Suppressor macrophage treated with lipopolysaccharide for 4 hours (primary cell): ENCODE results near the gene RASSF5.

Source experiments
- DNase-seq: peaks from one replicate; pipeline ENCODE4 v3.0.0-alpha.2; 2020

Gene RASSF5

DNA sequence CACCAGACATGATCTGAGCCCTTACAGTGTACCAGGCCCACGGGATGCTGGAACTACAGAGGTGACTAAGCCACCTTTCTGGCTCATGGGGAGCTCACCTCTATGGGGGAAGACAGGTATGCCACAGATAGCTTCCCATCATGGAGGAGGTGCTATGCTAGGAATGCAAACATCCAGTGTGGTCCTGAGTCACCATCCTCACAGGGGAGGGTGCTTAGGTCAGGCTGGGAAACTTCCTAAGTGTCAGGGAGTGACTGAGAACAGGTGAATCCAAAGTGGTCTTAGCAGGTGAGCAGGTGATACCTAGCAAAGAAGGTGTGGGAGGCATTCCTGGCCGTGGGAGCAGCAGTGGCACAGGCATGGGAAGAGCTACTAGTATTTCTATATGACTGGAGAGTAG, 8.6 kb upstream of the RASSF5 start:
- DNase-seq: no peak

- DNase-seq: no peak
Measured at GRCh38 chr1:206500046-206500445, 7.3 kb upstream of the RASSF5 start.

GRCh38 chr1:206501881-206502280, 5.5 kb upstream of the RASSF5 start:
- DNase-seq: no peak

DNA sequence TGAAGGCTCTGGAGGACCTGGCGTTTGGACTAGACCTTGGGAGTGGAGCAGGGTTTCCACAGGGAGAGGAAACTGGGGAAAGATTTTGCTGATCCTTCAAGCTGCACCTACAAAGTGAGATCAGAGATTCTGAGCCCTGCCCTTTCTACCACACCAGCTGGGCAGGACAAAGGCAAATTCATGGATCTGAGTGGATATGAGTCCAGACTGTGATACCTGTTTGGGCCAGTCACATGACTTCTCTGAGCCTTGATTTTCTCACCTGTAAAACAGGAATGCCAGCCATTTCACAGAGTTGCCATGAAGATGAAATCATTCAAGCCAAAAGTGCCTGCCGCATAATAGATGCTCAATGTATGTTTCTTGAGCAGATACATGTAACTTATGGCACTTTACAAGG, 4.9 kb upstream of the RASSF5 start:
- DNase-seq: no peak

GRCh38 chr1:206502812-206503211, 4.5 kb upstream of the RASSF5 start:
- no peak for DNase-seq

DNA sequence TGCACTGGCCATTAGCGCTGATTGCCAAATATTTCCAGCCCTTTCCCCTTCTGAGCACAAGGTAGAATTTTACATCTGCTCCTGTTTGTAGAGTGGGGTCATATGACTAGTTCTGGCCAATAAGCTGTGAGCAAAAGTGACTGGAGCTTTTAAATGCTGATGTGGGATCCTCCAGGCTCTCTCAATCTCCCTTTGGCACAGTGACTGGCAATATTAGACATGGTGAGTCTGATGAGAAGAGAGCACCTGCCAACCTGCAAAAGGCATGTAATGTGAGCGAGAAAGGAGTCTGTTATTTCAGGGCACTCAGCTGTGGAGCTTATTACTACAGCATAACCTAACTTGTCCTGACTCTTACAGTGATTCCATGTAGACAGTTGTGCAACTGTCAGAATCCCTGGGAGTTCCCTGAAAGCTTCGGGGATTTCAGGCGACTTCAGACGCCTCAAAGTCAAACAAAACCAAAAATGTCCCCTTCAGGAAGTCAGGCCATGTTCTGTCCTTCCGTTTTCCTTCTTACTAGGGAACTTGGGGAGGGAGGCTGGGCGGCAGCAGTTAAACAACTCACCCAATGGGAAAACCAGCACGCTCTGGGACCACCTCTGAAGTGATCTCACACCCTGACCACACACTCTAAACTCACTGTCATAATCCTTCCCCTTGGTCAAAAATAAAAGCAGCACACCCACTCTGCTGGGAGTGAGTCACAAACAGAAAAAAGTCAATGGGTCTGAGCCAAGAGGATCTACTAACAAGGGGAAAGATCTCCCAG, 3.6 kb upstream of the RASSF5 start:
- peak; percentile 99 for DNase-seq

GRCh38 chr1:206504363-206504713, 3.0 kb upstream of the RASSF5 start:
- no peak for DNase-seq

GRCh38 chr1:206505702-206506355, 1.5 kb upstream of the RASSF5 start:
- peak; percentile 57 for DNase-seq

- peak; percentile 85 for DNase-seq
Measured at GRCh38 chr1:206506405-206507283, 687 bp upstream of the RASSF5 start.

DNA sequence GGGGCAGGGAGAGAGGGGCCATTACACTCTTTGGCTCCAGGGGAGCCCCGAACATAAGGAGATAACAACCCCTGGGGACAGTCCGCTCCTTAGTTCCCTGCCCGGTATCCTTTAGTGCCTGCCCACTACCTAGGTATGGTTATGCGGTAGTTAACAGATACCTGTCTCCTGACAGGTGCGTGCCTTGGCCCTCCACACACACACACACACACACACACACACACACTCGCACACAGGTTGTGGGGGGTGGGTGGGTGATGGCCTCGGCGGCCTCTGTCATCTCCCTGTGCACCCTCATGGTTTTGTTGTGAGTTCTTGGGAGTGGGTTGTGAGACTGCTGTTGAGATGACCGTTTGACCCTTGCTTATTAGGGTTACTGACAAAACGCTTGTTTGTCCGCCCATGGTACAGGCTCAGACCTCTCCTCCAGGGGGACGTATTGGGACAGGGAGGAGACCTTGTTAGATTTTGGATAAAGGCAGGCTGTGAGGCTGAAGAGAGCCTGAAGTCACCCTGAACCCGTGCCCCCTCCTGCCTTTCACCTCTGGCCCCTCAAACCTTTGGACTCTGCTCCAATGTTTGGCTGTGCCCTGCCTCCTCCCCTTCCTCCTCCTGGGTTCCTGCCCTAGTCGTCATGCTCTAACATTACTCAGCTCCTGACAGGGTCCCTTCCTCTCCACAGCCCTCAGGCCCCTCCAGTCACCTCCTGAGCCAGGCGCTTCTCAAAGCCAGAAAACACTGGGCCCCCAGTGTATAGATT, 979 bp downstream of the RASSF5 start:
- peak; percentile 46 for DNase-seq

- no peak for DNase-seq
Measured at GRCh38 chr1:206508956-206509355, 1.6 kb downstream of the RASSF5 start.

GRCh38 chr1:206509612-206510257, 2.4 kb downstream of the RASSF5 start:
- no peak for DNase-seq

DNA sequence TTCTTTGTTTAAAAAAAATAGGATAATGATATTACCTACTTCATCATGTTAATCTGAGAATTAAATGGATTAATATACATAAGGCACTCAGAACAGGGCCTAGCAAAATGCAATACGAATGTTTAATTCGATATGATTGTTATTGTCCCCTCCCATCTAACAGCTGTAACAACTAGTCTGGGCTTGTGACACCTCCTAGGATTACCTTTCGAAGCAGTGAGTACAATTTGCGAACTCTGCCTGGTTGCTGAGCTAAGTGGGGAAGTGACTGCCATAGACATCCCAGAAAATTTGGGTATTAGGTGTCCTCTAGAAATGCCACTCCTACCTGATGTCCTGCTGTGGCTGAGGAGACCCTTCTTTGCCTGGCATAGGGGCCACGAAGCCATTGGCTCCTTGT, 3.0 kb downstream of the RASSF5 start:
- DNase-seq: no peak

DNA sequence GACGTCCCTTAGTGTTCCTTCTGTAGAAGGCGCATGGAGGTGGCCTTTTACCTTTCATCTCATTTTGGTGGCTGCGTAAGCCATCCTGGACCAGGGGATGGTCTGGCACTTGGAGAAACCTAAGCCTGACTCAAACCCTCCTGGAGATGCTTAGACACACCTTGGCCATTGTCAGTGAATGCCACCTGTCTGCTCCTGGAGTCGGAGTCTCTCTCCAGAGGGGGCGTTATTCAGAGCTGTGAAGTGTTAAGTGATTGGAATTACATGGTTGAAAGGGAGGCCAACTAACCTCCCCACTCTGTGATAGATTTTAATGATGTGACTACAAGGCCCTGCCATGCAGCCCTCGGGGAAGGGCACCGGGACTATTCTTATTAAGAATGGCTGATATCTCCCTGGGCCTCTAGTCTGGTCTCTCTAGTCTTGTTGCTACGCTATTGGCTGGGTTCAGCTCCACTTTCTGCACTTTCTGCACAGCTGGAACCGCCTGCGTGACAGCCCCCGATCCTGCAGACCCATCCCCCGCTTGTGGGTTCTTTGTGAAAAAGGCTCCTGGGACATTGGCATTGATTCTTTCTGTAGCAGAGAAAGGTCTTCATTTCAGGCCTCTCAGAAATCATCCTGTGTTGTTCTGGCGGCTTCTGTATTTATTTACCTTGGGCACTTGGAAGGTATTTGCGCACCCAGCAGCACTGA, 4.2 kb downstream of the RASSF5 start:
- DNase-seq: no peak

DNA sequence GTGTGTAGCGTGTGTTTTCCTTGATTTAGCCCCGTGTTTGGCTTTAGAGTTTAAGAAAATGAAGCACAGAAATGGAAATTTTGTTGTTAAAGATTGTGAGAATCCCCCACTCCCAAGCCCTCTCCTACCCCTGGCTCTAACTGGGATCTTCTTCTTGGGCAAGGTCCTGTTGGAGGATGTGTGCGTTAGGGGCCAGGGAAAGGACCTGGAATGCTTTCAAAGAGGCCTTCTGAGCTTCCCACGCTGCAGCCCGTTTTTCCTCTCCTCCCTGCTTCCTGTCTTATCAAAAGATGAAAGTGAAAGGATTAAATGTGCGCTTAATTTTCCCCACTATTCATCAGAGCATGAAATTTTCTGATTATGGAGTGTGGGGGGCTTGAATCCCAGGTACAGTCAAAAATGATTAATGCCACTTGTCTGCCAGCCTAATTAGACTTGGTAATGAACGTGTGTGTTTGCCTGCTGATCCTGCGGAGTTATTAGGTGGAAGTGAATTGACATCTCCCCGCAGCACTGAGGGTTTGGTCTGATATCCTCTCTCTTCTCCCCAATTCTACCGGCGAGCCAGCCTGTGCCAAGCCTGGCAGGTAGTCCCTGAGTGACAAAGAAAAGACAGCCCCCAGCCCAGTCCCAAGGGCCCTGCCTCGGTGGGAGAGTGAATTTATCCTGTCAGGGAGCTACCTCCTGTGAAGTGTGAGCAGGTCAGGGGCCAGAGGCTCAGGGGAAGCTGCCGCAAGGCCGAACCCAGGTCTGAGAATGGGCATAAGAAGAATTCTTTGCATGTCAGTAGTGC, 4.9 kb downstream of the RASSF5 start:
- DNase-seq: no peak

DNA sequence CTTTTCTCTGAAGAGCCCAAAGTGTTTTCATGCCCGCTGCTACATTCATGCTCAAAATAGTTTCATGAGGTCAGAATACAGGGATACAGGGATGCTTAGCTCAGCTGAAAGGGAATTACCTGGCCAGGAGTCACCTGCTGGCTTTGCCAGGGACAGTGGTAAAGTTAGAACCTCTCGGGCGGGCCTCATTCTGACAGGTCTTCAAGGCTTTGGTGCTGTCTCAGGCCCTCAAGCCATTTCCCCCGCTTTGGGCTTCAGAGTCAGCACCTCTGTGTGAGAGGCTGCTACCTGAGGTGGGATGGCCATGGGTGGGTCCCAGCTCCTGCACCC, 5.5 kb downstream of the RASSF5 start:
- DNase-seq: no peak

- DNase-seq: no peak
Measured at GRCh38 chr1:206513312-206514111, 6.2 kb downstream of the RASSF5 start.

GRCh38 chr1:206514813-206515387, 7.6 kb downstream of the RASSF5 start:
- DNase-seq: peak; percentile 72

GRCh38 chr1:206516728-206516990, 9.3 kb downstream of the RASSF5 start:
- DNase-seq: peak; percentile 65

DNA sequence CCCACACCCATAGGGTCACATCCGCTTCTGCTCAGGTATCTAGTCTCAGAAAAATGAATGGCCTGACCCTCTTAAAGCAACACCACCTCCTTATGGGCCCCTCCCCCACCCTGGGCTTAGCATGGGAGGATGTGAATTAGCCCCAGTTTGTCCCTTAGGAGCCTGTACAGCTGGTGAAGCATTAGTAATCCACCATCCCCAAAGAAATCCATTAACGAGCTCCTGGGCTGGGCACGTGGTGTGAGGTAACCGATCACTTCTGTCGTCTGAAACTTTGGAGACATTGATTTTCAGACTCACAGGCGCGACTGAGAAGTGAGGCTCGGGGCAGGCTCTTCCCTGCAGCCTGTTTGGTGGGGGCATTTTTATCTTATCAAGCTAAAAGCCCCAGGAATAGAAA, 10.5 kb downstream of the RASSF5 start:
- DNase-seq: no peak
